Hematopoietic multipotent progenitor cell treated with erythropoietin and hydrocortisone succinate and interleukin-3 and kit ligand, for 4 days (in vitro differentiated cells): ENCODE results near the gene CLEC1A.

Experiments
- DNase-seq: peaks from one replicate; pipeline ENCODE4 v3.0.0-alpha.2; 2015

The CLEC1A gene

DNA sequence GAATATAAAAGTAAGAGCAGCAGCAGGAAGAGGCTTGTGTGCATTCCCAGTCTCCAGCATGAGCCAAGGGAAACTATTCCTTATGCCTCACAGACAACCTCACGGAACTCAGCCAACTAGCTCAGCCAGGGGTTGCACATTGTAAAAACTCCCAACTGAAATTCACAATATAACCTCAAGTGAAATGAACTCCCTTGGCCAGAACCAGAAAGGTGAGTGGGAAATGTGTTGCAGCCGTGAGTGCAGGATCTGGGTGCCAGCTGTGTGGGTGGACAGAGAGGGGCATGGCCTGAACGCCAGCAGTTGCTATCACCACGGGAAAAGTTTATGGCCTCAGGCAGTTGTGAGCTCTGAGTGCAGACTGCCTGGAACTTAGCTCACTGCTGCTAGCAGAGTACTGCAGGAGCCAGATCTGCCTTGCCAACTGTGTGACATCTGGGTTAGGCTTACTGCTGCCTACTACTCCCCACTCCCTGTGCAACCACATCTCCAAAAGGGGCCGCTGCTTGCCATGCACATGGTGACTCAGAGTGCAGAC is 2.3 kb upstream of the CLEC1A start:
- no peak for DNase-seq

DNA sequence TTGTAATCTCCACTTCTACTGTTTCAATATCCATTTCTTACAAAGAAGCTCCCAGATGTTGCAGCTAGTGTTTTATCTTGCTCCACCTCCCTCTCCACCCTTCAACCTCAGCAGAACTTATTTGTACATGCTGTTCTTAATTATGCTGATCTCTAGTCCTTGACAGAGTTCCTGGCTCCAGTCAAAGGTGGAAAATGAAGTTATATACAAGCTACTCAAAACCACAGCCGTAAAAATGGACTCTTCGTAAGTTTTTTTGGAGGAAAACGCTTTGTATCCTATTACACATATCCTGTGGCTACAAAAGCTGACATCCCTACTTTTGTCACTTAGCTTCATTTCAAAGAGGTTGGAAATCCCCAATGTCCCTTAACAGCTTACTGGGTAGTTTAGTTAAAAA is 1.3 kb downstream of the CLEC1A start:
- DNase-seq, result no peak

DNA sequence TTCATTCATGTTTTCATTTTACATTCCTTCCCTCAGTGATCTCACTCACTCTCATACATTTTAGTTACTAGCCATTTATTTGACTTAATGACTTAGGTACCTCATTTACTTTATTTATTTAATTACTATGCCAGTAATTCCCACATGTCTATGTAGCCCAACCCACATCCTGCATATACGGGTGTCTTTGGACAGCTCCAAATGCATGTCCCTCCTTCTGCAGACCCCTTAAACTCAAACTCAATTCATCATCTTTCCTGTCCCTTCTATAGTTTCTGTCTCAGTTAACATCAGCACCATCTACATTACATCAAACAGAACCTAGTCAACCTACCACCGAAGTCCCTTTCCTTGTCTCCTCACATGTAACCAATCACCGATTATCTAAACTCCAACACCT is 2.8 kb downstream of the CLEC1A start:
- DNase-seq, result no peak

DNA sequence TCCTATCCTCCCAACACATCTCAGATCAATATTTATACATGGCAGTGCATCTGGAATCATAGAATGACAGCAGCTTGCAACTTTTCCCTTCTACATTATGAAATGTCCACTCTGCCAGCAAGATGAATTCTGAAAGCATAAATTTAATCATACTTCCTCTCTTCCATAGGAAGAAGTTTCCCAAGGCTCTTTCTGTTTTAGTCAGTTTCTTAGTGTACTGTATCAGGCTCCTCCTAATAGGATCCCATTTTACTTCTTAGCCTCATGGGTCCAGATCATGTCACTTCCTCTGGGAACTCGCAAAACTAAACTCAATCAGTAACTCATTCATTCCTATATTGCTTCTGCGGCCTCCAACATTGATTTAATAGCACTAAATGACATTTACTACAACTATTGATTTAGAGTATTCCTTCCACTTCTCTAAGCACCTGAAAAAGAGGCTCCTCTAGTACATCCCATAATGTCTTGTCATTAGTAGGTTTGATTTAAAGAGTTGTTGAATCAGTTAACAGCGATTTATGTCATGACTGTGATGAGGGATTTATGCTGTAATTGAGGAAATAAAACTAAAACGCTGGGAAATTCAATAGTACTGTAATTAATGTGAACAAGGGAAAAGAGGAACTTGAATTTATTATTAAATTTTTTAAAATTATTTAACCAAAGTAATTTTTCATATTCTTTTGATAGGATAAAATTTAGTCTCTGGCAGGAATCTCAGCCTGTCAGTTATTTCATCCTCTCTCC is 4.0 kb downstream of the CLEC1A start:
- DNase-seq, result no peak

DNA sequence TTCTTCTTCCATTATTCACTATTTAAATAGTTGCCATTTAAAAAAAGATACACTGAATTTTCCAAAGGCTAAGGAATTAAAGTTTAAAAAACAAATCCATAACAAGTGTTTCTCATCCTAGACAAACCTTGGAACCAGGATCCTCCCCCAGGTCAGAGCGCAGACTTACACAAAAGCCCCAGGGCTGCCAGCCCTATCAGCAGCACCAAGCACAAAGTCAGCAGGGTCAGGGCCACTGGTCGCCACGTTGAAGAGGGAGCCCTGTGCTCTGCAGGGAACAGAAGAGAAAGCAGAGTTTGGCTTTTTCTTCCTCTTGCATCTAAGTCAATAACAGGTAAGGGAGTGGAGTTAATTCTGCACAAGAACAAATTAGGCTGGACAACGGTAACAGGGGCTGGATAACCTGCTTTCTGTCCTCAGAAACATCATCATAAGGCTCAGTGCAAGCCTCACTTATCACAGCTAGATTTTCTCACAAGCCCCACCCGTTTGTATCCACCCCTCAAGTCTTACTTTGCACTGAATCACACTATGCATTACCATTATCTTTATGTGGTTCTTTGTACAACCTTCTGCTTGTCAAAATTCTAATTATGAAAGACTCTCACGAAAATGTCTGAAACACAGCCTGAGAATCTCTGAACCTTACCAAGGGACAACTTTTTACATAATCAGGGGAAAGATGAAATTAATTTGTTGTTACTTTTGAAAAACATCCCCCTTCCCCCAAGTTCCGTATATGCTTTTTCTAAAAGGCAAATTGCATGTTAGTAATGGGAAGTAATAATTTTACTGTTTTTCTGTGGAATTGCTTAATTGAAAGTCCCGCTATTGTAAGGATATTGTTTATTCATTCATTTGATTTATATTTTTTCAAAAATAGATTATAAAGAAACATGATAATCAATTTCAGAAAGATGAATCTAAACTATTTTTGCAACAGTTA is 9.6 kb downstream of the CLEC1A start:
- DNase-seq, result peak; percentile 17

DNA sequence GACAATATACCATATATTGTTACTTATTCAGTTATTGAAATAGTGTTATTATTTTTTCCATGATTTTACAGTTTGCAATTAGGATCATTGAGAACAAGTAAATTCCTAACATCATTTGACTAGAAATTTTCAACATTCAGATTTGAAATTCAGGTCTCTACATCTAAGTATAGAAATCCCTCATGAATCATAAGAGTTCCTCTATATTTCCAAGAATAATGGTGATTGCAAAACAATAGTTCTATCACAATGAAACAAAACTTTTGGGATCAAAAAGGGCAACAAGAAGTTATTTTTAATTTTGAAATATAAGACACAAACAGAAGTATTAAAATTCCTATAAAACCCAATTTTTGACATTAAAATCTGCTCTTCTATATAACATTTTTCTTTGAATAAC is 10.8 kb downstream of the CLEC1A start:
- DNase-seq, result no peak

DNA sequence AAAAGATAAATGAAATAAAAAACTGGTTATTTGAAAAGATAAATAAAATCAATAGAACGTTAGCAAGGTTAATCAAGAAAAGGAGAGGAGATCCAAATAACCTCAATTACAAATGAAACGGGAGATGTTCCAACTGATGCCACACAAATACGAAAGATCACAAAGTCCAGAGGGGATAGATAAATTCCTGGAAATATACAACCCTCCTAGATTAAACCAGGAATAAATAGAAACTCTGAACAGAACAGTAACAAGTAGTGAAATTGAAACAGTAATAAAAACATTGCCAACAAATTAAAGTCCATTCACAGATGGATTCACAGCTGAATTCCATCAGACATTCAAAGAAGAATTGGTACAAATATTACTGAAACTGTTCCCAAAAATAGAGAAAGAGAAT is 12.4 kb downstream of the CLEC1A start:
- DNase-seq, result no peak

DNA sequence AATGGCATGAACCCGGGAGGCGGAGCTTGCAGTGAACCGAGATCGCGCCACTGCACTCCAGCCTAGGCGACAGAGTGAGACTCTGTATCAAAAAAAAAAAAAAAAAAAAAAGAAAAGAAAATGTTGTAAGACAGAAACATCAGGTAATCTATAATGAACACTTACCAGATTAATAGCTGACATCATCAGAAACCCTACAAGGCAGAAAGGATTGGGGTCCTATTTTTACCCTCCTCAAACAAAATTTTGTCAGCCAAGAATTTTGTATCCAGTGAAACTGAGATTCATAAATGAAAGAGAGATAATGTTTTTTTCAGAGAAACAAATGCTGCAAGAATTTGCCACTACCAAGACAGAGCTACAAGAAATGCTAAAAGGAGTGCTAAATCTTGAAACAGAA is 14.1 kb downstream of the CLEC1A start:
- DNase-seq, result no peak

DNA sequence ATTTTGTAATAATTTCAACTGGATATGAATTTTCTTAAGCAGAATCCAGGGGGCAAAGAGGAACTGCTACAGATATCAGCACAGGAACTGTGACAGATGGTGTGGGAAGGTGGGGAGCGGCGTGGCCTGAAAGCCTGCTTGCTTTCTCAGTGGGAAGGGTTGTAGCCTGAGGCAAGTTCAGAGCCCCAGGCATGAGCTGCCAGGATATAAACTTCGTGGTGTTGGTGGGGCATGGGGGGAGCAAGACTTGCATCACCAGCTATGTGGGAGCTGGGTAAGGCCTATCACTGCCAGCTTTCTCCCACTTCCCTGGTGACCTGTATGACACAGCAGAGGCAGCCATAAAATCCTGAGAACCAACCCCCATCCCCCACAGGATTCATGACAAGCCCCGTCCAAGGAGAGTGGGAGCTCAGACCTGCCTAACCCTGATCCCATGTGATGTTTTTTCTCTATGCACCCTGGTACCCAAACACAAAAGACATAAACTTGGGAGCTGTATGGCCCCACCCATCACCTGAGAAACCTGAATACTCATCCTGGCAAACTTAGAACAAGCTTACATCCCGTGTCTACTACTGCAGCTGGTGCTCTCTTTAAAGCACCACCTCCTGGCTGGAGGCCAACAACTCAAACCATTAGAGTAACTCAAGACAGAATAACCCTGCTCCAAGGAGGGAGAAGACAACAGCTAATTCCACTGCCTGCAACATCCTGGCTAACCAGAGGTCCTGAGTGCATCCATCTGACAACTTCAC is 16.5 kb downstream of the CLEC1A start:
- peak; percentile 57 for DNase-seq

DNA sequence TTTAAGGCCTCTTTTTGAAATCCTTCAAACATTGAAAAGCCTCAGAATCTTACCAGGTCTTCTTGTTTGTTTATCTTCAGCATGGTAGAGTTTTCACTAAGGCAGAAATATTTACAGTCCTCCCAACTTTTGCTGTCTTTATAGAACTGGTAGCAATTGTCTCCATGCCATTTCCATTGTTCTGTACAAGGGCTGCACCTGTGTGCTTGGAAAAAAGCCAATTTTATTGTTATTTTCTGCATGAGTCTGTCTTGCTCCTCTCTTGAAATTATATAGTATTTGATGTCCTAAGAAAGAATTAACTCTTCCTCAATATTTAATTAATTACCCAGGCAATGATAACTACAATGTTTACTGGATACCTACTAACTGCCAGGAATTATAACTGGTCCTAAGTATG is 23.3 kb downstream of the CLEC1A start:
- DNase-seq, result no peak

DNA sequence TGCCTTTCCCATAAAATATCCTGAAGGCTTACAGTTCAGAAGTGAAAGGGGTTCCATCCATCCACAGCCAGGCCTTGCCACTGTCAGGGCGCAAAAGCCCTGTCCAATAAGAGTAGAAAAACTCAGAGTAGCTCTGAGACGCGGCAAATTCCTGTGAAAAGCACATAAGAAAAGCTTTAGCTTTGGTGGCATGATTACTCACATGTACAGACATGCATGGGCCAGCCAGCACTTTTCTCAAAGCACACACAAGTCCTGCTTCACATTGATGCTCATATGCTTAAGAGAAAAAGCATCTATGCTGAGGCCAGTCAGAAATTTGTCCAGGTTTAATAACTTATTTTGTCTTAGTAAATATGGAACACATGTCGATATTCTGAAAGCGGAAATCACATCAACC is 25.5 kb downstream of the CLEC1A start:
- no peak for DNase-seq

DNA sequence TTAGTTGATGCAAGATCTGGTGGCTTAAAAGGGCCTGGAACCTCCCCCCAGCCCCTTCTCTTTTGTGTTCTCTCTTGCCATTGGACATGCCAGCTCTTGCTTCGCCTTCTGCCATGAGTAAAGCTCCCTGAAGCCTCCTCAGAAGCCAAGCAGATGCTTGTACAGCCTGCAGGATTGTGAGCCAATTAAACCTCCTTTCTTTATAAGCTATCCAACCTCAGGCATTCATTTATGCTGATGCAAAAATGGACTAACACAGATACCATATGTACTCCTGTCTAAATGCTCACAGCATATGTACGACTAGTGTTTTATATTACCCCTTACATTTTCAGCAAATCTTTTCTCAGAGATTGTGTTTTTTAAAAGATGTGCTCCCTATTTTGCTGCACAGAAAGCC is 26.7 kb downstream of the CLEC1A start:
- DNase-seq, result no peak

DNA sequence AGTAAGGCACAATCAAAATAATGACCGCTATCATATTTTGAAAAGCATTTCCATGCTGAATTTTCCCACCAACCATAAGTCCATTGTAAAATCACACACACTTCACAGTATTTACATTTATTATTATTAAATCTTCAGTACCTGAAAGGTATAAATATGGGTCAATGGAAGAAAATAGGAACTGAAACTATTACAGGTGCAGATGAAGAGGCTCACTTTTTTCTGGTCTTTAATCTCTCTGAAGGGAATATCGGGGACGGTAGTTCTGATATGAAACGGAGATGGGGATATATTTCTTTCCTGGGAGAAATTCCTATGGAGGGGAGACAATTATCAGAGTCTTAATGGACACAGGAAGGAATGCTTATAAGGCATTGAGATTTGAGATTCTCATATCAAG is 28.4 kb downstream of the CLEC1A start:
- DNase-seq, result no peak

DNA sequence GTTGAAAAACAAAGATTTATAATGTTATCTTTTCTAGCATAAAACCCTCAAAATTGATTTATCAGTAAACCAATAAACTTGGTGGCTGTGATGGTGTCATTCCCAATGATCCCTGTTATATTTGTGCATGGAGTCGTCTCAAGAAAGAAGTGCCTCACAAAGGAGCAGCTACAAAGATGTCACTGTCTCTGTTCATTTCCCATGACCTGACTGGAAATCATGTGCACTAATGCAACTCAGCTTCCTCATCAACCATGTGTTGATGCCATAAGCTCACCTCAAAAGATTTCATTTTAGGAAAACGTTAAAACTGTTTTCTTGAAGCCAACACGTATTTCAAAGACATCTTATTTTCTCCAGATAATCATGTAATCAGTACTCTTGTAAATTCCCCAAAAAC is 28.8 kb downstream of the CLEC1A start:
- no peak for DNase-seq

DNA sequence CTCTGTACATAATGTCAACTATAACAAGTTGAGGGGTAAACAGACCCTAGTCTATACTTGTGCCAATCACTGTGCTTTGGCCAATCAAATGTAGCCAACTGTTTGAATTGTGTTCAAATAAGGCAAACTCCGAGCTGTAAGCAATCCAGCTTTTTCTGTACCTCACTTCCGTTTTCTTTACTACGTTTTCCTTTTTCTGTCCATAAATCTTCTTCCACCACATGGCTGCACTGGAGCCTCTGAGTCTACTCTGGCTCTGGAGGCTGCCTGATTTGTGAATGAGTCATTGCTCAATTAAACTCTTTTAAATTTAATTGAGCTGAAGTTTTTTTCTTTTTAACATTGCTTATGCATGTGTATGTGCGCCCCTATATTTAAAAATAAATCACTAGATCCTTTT is 29.7 kb downstream of the CLEC1A start:
- DNase-seq, result peak; percentile 65

DNA sequence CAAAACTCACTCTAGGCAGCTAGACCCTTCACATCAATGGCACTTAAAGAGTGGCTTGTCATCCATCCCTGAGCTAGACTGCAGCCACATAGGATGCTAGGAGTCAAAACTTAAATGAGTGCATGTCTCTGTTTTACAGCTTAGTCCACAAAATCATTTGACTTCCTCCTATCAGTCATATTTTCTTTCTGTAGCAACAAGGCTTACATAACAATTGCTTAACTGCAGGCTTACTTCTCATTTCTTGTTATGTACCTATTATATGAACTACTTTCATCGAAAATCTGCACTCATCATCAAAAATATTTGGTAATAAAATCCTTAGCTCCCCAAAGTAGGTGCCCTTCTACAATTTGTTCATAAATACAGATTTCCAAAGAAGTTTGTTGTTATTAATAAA is 30.1 kb downstream of the CLEC1A start:
- DNase-seq, result peak; percentile 75

DNA sequence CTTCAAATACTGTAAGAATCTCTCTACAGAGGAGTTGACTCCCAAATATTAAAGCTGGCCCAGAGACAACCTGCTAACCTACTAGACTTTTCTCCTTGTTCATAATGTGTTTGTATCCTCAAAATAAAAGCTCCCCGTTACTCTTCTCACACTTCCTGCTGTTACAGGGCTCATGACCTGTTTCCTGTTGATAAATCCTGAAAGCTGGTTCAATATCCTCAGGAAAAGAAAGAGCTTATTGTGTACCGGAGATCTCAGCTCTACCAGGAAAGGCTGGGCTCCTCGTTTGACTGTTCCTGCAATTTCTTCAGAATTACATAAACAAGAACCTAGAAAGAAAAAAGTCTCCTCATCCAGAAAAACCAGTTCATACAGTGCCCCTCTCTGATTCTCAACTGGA is 30.8 kb downstream of the CLEC1A start:
- peak; percentile 63 for DNase-seq

DNA sequence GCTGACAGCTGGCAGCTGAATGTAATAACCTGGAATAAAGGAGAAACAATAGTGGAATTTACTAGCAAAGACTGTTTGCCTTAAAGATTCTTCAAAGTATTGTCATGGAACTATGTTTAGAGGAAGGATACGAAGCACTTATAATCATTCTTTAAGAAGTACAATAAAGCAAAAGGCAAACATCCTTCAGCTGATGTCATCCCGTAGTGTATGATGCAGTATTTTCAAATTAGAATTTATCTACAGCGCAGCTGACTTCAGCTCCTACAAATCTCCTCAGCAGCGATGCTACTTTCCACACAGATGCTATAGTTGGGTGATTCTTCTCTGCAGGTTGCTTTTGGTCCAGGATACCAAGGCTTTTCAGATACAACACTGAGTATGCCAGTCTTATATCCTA is 31.5 kb downstream of the CLEC1A start:
- DNase-seq, result no peak

DNA sequence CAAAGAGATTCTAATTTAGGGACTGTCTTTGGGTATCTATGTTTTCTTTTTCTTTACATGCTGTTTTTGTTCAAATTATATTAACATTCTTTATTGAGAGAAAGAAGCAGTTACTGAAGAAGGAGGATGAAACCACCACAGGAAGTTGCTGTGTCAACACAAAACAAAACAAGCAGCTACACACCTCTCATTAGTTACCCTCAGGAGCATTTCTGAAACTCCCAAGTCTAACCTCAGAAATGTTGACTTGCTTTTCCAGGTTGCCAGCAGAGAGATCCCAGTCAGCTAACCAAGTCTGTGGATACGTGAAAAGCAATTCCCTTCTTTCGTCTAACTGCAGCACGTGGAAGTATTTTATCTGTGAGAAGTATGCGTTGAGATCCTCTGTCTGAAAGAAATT is 33.5 kb downstream of the CLEC1A start:
- no peak for DNase-seq

DNA sequence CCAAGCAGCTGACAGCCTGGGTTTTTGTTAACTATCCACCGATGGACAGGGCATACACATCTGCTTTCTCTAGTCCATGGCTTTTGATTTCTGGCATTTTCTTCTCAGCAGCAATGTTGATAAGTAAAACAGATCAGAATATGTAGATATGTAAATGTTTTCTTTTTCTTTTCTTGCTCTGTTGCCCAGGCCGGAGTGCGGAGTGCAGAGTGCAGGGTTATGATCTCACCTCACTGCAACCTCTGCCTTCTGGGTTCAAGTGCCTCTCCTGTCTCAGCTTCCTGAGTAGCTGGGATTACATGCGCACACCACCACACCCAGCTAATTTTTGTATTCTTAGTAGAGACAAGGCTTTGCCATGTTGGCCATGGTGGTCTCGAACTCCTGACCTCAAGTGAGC is 40.4 kb downstream of the CLEC1A start:
- no peak for DNase-seq

DNA sequence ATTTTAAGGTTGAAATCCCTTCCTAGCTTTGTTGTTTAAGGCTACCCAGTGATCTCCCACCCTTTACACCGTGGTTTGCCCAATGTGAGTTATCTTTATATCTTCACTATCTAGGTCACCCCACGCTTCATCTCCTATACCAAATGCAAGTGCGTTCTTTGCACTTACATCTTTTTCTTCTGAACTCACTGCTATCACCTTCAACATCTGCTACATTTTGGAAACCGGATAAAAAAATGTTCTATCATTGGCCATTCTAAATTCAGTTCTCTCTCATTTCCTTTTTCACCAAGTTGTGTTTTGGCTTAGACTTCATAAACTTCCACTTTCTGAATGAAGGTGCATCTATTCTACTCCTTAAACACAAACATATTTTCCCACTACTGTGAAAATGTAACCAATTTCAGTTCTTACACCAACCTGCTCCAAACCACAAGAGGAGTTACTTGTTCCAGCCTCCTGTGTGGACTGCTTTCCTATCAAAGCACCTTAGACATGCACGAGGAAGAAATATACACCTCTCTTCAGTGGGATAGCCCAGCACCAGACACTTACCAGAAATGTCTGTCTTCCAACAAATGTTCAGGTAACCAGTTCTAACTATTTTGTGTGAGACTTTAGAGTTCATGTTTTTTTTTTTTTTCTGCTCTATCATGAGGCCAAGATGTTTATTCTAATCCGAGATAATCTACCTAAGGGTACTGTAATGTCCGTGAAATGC is 46.4 kb downstream of the CLEC1A start:
- peak; percentile 61 for DNase-seq

DNA sequence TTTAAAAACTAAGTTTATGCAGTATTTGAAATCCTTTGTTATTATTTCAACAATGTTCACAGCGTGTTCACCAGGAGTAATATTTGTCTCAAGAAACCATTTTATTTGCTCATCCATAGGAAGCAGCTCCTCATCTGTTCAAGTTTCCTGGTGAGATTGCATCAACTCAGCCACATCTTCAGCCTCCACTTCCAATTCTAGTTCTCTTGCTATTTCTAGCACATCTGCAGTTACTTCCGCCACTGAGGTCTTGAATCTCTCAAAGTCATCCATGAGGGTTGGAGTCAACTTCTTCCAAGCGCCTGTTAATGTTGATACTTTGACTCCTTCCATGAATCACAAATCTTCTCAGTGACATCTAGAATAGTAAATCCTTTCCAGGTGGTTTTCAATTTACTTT is 50.3 kb downstream of the CLEC1A start:
- peak; percentile 27 for DNase-seq

DNA sequence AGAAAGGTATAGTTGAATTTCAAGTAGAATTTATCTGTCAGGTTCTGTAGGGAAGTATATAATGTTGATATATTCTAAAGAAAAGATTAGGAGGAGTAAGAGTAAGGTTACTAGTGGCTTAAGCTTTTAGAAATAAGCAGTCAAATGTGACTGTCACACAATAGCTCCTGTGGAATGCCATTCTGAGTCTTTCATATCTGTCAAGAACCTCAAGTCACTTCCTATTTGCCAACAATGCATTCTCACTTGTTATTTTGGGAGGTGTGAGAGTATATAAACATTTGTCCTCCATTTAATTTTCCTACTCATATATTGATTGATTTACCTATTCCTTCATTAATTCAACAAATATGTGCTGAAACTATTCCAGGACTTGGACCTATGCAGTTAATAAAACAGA is 56.6 kb downstream of the CLEC1A start:
- no peak for DNase-seq
